GM23338 (cell line): ENCODE measurements around the gene CD82.

ENCODE experiments used
- CREB1 ChIP-seq: fragments of 250-450 bp; sonication (Bioruptor Pico); IDR thresholded peaks from 2 replicates; pipeline ENCODE4 v1.5.0; 2020; ENCODE audit warnings: low read depth, mild to moderate bottlenecking, moderate library complexity
- EZH2 ChIP-seq: fragments of 200-600 bp; sonication (generic); IDR thresholded peaks from one replicate; pipeline ENCODE4 v1.8.0; 2017; ENCODE audit warnings: antibody characterized with exemption, mild to moderate bottlenecking, low read depth; ENCODE audit not compliant: unreplicated experiment
- EZH2phosphoT487 ChIP-seq: fragments of 200-600 bp; sonication (generic); IDR thresholded peaks from one replicate; pipeline ENCODE4 v1.8.1; 2018; ENCODE audit warnings: antibody characterized with exemption; ENCODE audit not compliant: unreplicated experiment
- JUNB ChIP-seq: IDR thresholded peaks from one replicate; pipeline ENCODE4 v1.6.1; 2016; ENCODE audit warnings: antibody characterized with exemption; ENCODE audit not compliant: unreplicated experiment
- POLR2AphosphoS5 ChIP-seq: IDR thresholded peaks from 2 replicates; pipeline ENCODE4 v1.6.1; 2016; ENCODE audit warnings: antibody characterized with exemption, low read depth
- STAT1 ChIP-seq: IDR thresholded peaks from one replicate; pipeline ENCODE4 v1.6.1; 2016; ENCODE audit warnings: antibody characterized with exemption; ENCODE audit not compliant: unreplicated experiment
- ZNF331 ChIP-seq: fragments of 250-450 bp; sonication (Bioruptor Pico); IDR thresholded peaks from 2 replicates; pipeline ENCODE4 v1.5.0; 2020; ENCODE audit warnings: low read depth, mild to moderate bottlenecking, moderate library complexity
- TF ChIP-seq, protein P1 (sequence below), 2 experiments: fragments of 200-600 bp in 1 of 2; sonication (generic) in 1 of 2; conservative IDR thresholded peaks; 2 replicates each; pipeline versions ENCODE4 v1.5.1 to v1.6.1; 2016 to 2017; ENCODE audit warnings: antibody characterized with exemption in 2 of 2, low read depth in 2 of 2, mild to moderate bottlenecking in 2 of 2, moderate library complexity in 1 of 2
- TF ChIP-seq, protein P2 (sequence below): IDR thresholded peaks from one replicate; pipeline ENCODE4 v1.6.1; 2018; ENCODE audit warnings: antibody characterized with exemption; ENCODE audit not compliant: unreplicated experiment
- TF ChIP-seq, protein P3 (sequence below): IDR thresholded peaks from 2 replicates; pipeline ENCODE4 v1.6.1; 2016; ENCODE audit warnings: antibody characterized with exemption
- TF ChIP-seq, protein P4 (sequence below): fragments of 250-450 bp; sonication (Bioruptor Pico); IDR thresholded peaks from 2 replicates; pipeline ENCODE4 v1.5.0; 2020; ENCODE audit warnings: mild to moderate bottlenecking, moderate library complexity

DNA sequence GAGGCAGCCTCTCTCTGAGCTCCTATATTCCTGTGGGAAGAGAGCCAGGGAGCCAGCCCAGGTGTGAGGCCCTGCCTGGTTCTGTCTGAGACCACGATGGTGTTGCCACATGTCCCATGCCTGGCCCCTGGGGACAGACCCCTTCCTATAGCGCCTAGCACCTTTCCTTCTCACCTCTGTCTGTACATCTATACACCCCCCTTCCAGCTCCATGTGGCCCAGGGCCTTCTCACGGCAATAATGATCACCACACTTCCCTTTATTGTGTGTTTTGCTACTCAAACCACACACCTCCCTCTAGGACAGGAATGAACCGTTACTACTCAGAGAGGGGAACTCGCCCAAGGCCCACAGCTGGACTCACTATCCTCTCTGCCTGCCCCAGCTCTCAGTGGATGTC is 12.8 kb downstream of the CD82 start:
- TF ChIP-seq POLR2AphosphoS5 = no peak
- TF ChIP-seq, protein P1, sequence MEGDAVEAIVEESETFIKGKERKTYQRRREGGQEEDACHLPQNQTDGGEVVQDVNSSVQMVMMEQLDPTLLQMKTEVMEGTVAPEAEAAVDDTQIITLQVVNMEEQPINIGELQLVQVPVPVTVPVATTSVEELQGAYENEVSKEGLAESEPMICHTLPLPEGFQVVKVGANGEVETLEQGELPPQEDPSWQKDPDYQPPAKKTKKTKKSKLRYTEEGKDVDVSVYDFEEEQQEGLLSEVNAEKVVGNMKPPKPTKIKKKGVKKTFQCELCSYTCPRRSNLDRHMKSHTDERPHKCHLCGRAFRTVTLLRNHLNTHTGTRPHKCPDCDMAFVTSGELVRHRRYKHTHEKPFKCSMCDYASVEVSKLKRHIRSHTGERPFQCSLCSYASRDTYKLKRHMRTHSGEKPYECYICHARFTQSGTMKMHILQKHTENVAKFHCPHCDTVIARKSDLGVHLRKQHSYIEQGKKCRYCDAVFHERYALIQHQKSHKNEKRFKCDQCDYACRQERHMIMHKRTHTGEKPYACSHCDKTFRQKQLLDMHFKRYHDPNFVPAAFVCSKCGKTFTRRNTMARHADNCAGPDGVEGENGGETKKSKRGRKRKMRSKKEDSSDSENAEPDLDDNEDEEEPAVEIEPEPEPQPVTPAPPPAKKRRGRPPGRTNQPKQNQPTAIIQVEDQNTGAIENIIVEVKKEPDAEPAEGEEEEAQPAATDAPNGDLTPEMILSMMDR (conservative IDR thresholded peaks at IDR 0.05; ENCODE audit: low read depth in 2 of 2) = no peak
- TF ChIP-seq, protein P2, sequence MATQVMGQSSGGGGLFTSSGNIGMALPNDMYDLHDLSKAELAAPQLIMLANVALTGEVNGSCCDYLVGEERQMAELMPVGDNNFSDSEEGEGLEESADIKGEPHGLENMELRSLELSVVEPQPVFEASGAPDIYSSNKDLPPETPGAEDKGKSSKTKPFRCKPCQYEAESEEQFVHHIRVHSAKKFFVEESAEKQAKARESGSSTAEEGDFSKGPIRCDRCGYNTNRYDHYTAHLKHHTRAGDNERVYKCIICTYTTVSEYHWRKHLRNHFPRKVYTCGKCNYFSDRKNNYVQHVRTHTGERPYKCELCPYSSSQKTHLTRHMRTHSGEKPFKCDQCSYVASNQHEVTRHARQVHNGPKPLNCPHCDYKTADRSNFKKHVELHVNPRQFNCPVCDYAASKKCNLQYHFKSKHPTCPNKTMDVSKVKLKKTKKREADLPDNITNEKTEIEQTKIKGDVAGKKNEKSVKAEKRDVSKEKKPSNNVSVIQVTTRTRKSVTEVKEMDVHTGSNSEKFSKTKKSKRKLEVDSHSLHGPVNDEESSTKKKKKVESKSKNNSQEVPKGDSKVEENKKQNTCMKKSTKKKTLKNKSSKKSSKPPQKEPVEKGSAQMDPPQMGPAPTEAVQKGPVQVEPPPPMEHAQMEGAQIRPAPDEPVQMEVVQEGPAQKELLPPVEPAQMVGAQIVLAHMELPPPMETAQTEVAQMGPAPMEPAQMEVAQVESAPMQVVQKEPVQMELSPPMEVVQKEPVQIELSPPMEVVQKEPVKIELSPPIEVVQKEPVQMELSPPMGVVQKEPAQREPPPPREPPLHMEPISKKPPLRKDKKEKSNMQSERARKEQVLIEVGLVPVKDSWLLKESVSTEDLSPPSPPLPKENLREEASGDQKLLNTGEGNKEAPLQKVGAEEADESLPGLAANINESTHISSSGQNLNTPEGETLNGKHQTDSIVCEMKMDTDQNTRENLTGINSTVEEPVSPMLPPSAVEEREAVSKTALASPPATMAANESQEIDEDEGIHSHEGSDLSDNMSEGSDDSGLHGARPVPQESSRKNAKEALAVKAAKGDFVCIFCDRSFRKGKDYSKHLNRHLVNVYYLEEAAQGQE = no peak
- TF ChIP-seq EZH2 = no peak
- TF ChIP-seq JUNB = no peak
- TF ChIP-seq CREB1 = no peak
- no peak for TF ChIP-seq EZH2phosphoT487
- TF ChIP-seq, protein P3, sequence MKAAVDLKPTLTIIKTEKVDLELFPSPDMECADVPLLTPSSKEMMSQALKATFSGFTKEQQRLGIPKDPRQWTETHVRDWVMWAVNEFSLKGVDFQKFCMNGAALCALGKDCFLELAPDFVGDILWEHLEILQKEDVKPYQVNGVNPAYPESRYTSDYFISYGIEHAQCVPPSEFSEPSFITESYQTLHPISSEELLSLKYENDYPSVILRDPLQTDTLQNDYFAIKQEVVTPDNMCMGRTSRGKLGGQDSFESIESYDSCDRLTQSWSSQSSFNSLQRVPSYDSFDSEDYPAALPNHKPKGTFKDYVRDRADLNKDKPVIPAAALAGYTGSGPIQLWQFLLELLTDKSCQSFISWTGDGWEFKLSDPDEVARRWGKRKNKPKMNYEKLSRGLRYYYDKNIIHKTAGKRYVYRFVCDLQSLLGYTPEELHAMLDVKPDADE = no peak
- TF ChIP-seq, protein P4, sequence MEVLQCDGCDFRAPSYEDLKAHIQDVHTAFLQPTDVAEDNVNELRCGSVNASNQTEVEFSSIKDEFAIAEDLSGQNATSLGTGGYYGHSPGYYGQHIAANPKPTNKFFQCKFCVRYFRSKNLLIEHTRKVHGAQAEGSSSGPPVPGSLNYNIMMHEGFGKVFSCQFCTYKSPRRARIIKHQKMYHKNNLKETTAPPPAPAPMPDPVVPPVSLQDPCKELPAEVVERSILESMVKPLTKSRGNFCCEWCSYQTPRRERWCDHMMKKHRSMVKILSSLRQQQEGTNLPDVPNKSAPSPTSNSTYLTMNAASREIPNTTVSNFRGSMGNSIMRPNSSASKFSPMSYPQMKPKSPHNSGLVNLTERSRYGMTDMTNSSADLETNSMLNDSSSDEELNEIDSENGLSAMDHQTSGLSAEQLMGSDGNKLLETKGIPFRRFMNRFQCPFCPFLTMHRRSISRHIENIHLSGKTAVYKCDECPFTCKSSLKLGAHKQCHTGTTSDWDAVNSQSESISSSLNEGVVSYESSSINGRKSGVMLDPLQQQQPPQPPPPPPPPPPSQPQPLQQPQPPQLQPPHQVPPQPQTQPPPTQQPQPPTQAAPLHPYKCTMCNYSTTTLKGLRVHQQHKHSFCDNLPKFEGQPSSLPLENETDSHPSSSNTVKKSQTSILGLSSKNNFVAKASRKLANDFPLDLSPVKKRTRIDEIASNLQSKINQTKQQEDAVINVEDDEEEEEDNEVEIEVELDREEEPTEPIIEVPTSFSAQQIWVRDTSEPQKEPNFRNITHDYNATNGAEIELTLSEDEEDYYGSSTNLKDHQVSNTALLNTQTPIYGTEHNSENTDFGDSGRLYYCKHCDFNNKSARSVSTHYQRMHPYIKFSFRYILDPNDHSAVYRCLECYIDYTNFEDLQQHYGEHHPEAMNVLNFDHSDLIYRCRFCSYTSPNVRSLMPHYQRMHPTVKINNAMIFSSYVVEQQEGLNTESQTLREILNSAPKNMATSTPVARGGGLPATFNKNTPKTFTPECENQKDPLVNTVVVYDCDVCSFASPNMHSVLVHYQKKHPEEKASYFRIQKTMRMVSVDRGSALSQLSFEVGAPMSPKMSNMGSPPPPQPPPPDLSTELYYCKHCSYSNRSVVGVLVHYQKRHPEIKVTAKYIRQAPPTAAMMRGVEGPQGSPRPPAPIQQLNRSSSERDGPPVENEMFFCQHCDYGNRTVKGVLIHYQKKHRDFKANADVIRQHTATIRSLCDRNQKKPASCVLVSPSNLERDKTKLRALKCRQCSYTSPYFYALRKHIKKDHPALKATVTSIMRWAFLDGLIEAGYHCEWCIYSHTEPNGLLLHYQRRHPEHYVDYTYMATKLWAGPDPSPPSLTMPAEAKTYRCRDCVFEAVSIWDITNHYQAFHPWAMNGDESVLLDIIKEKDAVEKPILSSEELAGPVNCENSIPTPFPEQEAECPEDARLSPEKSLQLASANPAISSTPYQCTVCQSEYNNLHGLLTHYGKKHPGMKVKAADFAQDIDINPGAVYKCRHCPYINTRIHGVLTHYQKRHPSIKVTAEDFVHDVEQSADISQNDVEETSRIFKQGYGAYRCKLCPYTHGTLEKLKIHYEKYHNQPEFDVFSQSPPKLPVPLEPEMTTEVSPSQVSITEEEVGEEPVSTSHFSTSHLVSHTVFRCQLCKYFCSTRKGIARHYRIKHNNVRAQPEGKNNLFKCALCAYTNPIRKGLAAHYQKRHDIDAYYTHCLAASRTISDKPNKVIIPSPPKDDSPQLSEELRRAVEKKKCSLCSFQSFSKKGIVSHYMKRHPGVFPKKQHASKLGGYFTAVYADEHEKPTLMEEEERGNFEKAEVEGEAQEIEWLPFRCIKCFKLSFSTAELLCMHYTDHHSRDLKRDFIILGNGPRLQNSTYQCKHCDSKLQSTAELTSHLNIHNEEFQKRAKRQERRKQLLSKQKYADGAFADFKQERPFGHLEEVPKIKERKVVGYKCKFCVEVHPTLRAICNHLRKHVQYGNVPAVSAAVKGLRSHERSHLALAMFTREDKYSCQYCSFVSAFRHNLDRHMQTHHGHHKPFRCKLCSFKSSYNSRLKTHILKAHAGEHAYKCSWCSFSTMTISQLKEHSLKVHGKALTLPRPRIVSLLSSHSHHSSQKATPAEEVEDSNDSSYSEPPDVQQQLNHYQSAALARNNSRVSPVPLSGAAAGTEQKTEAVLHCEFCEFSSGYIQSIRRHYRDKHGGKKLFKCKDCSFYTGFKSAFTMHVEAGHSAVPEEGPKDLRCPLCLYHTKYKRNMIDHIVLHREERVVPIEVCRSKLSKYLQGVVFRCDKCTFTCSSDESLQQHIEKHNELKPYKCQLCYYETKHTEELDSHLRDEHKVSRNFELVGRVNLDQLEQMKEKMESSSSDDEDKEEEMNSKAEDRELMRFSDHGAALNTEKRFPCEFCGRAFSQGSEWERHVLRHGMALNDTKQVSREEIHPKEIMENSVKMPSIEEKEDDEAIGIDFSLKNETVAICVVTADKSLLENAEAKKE (CRISPR knock-in tag) = no peak
- TF ChIP-seq STAT1 = no peak
- TF ChIP-seq ZNF331 = no peak
